Motor neuron (in vitro differentiated cells): Measurements from ENCODE around the gene IGFBPL1. TPM values are rescaled to one million over a fixed set of nuclear protein-coding genes. Genes with fewer than 3 reads are reported as not detected.
"Not testable (repeated sequence)": the region's sequence is repeated elsewhere in the genome, so short reads cannot be mapped to it uniquely, and the experiment has no call there.

Experiments
- ATAC-seq, 8 experiments: fragments of 200-7000 bp; cut with Tn5 transposase; replicated peaks in 6 of 8; 2 replicates each; pipeline ENCODE4 v1.8.0; 2021; ENCODE audit warnings: mild to moderate bottlenecking in 8 of 8, moderate library complexity in 8 of 8
- H3K27ac ChIP-seq, 2 donors: fragments of 250-450 bp; sonication (Bioruptor Pico); 2 replicates each; pipeline ENCODE4 v1.9.0; 2021; ENCODE audit warnings: antibody characterized with exemption in 2 of 2, mild to moderate bottlenecking in 2 of 2, moderate library complexity in 1 of 2
- H3K4me1 ChIP-seq, 2 donors: fragments of 250-450 bp; sonication (Bioruptor Pico); replicated peaks in 1 of 2; 2 replicates each; pipeline ENCODE4 v1.6.1; 2021; ENCODE audit warnings: antibody characterized with exemption in 2 of 2, mild to moderate bottlenecking in 2 of 2, moderate library complexity in 1 of 2
- H3K4me3 ChIP-seq, 5 donors: fragments of 250-450 bp; sonication (Bioruptor Pico); 2 replicates each; pipeline ENCODE4 v1.9.0; 2021; ENCODE audit warnings: antibody characterized with exemption in 5 of 5, mild to moderate bottlenecking in 5 of 5, moderate library complexity in 4 of 5
- WGBS, 10 experiments: fragments of 450-650 bp; shearing (Covaris generic); methylation state at CpG; one replicate each; pipeline ENCODE4 v1.0.0; 2022; 5-methylcytosine and 5-hydroxymethylcytosine counted together
- in situ Hi-C, 9 experiments: fragments of 400-800 bp; cut with MboI; loops; one replicate each; pipeline ENCODE4 v1.15.0; 2021; ENCODE audit warnings: low sequenced_read_pairs in 9 of 9, low pct_unique_long_range_greater_than_20kb in 2 of 9; ENCODE audit not compliant: unreplicated experiment in 9 of 9
- total RNA-seq, 8 experiments: library from RNA; unstranded; fragments of 300-600 nt; gene quantifications; 2 replicates each; pipeline versions ENCODE4 v1.2.3 to v1.2.4, GENCODE V29; 2022

IGFBPL1 gene, protein sequence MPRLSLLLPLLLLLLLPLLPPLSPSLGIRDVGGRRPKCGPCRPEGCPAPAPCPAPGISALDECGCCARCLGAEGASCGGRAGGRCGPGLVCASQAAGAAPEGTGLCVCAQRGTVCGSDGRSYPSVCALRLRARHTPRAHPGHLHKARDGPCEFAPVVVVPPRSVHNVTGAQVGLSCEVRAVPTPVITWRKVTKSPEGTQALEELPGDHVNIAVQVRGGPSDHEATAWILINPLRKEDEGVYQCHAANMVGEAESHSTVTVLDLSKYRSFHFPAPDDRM
- total RNA-seq: 100 to 1,000 TPM in 1 of 8 experiments, 10 to 100 TPM in 3, 1 to 10 TPM in 2, under 1 TPM in 1, not detected in 1; 0.36 to 236 (median 51.9) TPM

DNA sequence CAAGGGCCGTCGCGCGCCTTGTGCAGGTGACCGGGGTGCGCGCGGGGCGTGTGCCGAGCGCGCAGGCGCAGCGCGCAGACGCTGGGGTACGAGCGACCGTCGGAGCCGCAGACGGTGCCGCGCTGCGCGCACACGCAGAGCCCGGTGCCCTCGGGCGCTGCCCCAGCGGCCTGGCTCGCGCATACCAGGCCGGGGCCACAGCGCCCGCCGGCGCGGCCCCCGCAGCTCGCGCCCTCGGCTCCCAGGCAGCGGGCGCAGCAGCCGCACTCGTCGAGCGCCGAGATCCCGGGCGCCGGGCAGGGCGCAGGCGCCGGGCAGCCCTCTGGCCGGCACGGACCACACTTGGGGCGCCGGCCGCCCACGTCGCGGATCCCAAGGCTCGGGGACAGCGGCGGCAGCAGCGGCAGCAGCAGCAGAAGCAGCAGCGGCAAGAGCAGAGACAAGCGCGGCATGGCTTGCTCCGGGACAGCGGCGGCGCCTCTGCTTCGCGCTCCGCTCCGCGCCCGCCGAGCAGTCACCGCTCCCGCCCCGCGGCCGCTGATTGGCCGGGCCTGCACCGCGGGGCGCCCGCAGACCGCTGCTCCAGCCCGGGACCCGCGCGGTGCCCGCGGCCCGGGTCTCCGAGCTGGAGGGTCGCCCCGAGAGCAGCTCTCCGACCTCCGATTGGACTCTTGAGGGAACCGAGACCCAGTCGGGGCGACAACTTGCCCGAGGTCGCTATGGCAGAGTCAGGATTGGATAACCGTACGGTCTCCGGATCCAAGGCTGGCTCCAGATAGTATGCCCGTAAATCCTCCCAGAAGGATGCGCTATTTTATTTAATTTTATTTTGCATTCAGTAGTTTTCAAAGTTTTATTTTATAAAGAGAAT is at the start of gene IGFBPL1:
Gene IGFBPL1, minus strand, starts transcription at position 482 of the 871 bp plus-strand sequence. Its CDS starts 30 bp downstream, at position 452.
- peaks cover 34 to 53% of the 10 kb centered on the region in 2 donors for H3K4me1 ChIP-seq
- in situ Hi-C loops: loop anchor here in 1 of 9 experiments (25.0 kb wide), 1 partner anchor 512 kb away; the partner anchor contains the start of gene SLC25A51
- WGBS, 10 experiments: 0 to 10% (median 0%) methylated on average over 2 to 11 of the region's 115 CpGs; no CpG with 5 or more reads in 3 of the 10 experiments
- peak within 1 kb of the TSS; percentile 74 to 88 for H3K27ac ChIP-seq
- peak; percentile 54 to 85 (median 61) for ATAC-seq
- peak within 1 kb of the TSS; percentile 52 to 80 (median 54) for H3K4me3 ChIP-seq

DNA sequence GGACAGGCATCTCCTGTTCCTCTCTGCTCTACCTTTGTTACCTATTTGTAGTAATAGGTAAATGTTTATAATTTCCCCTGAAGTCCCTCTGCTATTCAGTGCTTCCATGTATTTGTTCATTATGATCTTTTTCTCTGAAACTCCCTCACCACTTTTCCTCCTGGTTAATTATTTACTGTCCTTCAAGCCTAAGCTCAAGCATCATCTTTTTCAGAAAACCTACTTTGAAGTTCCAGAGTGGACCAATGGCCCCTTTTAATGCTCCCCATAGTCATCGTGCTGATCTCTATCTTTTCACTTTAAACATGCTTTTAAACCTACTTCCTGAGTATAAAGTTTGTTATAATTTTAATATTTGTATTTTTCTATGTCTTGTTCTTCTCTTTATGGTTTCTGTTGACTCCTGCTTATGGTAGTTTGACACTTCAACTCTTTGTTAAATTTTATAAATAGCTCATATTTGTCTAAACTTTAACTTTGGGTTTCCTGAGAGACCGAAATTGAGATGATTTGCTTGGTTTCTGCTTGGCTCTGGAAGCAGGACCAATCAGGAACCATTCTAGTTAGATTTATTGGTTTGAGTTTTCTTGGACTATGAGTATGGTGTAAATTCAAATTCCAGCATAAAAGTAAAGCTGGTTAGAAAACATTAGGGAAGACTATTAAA is 48.5 kb upstream of the IGFBPL1 start:
- not testable (repeated sequence) for H3K27ac ChIP-seq, ATAC-seq, H3K4me1 ChIP-seq, H3K4me3 ChIP-seq
- in situ Hi-C loops: loop anchor here in 1 of 9 experiments (10.0 kb wide), 1 partner anchor 72 kb away; no protein-coding TSS in a partner anchor
- 0 to 100% (median 66%) methylated on average over 1 to 2 of the region's 2 CpGs for WGBS, 10 experiments

DNA sequence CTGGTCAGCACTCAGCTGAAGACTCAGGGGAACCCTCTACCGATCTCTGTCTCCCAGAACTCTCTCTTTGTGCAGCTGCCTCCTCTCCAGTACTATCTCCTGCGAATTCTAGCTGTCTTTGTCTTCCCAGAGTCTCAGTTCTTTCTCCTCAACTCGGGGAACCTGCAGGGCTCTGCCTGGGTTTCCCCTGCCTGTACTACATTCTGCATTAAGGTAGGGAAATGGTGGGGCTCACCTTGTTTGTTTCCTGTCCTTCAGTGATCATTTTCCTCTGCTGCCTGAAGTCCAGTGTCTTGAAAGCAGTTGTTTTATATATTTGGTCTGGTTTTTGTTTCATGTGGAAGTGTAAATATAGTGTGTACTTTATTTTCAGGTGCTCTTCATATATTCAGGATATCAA is 43.1 kb upstream of the IGFBPL1 start:
- Histone ChIP-seq H3K4me1 (no peaks in the 10 kb centered on the region), H3K27ac (no peak overlapping the region), H3K4me3 (no peak overlapping the region)
- 0 to 67% (median 19%) methylated on average over 1 to 3 of the region's 3 CpGs; no CpG with 5 or more reads in 2 of the 10 experiments for WGBS, 10 experiments
- ATAC-seq: no peak
- in situ Hi-C loops: no loop called here

- Histone ChIP-seq H3K4me1 (no peaks in the 10 kb centered on the region), H3K27ac (no peak overlapping the region), H3K4me3 (no peak overlapping the region)
- in situ Hi-C loops: no loop called here
- ATAC-seq: no peak
- WGBS, 10 experiments: 60 to 100% (median 83%) methylated on average over 1 to 3 of the region's 3 CpGs
Measured at GRCh38 chr9:38453835-38454234, 29.6 kb upstream of the IGFBPL1 start.

GRCh38 chr9:38451162-38451561 is 26.9 kb upstream of the IGFBPL1 start:
- no peak for ATAC-seq
- in situ Hi-C loops: no loop called here
- no peak overlapping the region for H3K4me3 ChIP-seq
- no peak overlapping the region for H3K27ac ChIP-seq
- H3K4me1 ChIP-seq: no peaks in the 10 kb centered on the region

GRCh38 chr9:38447703-38448102 is 23.4 kb upstream of the IGFBPL1 start:
- no peaks in the 10 kb centered on the region for H3K4me1 ChIP-seq
- ATAC-seq: no peak
- 50 to 83% (median 83%) methylated on average over 1 of the region's 1 CpG; no CpG with 5 or more reads in 7 of the 10 experiments for WGBS, 10 experiments
- in situ Hi-C loops: no loop called here
- H3K27ac ChIP-seq: no peak overlapping the region
- H3K4me3 ChIP-seq: no peak overlapping the region

DNA sequence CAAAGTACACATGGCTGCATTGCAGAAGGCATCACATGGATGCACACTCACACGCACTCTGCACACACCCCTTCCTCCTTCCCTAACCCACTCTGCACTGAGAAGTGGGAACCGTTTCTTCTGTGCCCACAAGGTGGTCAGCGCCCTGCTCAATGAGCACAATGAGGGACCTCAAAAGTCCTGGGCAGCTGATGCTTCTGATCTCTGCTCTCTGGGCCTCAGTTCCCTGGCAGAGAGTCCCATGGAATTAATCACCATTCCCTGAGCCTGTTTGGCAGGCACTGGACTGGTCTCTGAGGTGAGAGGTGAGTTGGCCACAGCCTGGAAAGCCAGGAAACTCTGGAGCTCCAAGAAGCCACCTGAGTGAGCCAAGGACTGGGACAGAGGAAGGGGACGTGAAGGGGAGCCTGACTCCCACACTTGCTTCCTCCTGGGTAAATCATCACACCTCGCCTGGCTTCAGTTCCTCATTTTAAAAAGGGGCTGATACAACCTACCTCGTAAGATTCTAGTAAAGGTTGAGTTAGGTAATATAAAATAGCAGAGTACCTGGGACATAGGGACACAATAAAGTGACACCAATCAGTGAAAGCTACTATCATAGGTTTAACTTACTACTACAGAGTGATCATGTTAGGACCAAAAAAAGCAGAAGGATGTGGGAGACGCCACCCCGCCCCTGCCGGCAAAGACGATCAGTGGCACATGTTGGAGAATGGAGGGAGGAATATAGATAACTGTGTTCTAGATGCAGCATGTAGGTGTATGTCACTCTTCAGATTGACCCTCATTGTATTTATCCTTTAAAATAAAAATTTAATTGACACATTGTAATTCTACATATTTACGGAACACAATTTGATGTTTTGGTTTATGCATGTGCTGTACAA is 21.1 kb upstream of the IGFBPL1 start:
- 0 to 100% (median 54%) methylated on average over 1 to 9 of the region's 11 CpGs for WGBS, 10 experiments
- Histone ChIP-seq H3K4me3 (no peak overlapping the region), H3K4me1 (peaks cover 0 to under 1% of the 10 kb centered on the region in 2 donors), H3K27ac (no peak overlapping the region)
- no peak for ATAC-seq
- in situ Hi-C loops: no loop called here

- in situ Hi-C loops: no loop called here
- ATAC-seq: no peak
- WGBS, 10 experiments: 20 to 80% (median 70%) methylated on average over 1 to 2 of the region's 2 CpGs; no CpG with 5 or more reads in 5 of the 10 experiments
Measured at GRCh38 chr9:38443597-38443996, 19.3 kb upstream of the IGFBPL1 start.

DNA sequence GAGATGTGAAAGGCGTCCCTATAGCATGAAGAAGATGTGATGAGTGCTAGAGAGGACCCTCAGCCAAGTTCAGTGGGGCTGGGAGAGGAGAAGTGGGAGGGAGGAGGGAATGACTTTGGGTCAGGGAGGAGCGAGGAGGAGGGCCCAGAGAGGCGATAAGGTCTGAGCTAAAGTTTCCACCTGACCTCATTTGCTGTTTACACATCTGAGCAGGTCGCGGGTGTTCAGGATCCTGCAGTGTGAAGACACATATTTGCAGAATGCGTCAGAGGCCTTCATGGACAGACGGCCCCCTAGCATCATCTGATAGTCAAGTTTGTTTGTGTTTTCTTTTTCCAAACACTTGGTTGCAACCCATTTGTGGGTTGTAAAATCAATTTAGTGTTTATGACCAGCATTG is 18.9 kb upstream of the IGFBPL1 start:
- ATAC-seq: no peak
- WGBS, 10 experiments: 37 to 88% (median 66%) methylated on average over 2 to 7 of the region's 7 CpGs; no CpG with 5 or more reads in 4 of the 10 experiments

More at GRCh38 chr9:38443597-38443996, 19.3 kb upstream of the IGFBPL1 start:
- Histone ChIP-seq H3K27ac (no peak overlapping the region), H3K4me3 (no peak overlapping the region), H3K4me1 (peaks cover 0 to 3% of the 10 kb centered on the region in 2 donors)

GRCh38 chr9:38442473-38443096 is 18.3 kb upstream of the IGFBPL1 start:
- WGBS, 10 experiments: 47 to 88% (median 67%) methylated on average over 1 to 5 of the region's 8 CpGs; no CpG with 5 or more reads in 5 of the 10 experiments
- peaks cover 0 to 3% of the 10 kb centered on the region in 2 donors for H3K4me1 ChIP-seq
- no peak overlapping the region for H3K4me3 ChIP-seq
- in situ Hi-C loops: no loop called here
- no peak overlapping the region for H3K27ac ChIP-seq
- no peak for ATAC-seq

More for the DNA sequence above, 18.9 kb upstream of the IGFBPL1 start:
- in situ Hi-C loops: no loop called here
- H3K4me1 ChIP-seq: peaks cover 0 to 3% of the 10 kb centered on the region in 2 donors
- H3K4me3 ChIP-seq: no peak overlapping the region
- H3K27ac ChIP-seq: no peak overlapping the region

- ATAC-seq: no peak
- WGBS, 10 experiments: 7 to 100% (median 87%) methylated on average over 1 to 8 of the region's 8 CpGs; no CpG with 5 or more reads in 1 of the 10 experiments
- Histone ChIP-seq H3K4me3 (no peak overlapping the region), H3K4me1 (peaks cover 0 to 3% of the 10 kb centered on the region in 2 donors), H3K27ac (no peak overlapping the region)
- in situ Hi-C loops: no loop called here
Measured at GRCh38 chr9:38441347-38442085, 17.3 kb upstream of the IGFBPL1 start.
